ENCODE data around the gene FAM124A.
A peak's percentile ranks its signal among the peaks of the same experiment; 100 is the strongest.

Gene FAM124A

DNA sequence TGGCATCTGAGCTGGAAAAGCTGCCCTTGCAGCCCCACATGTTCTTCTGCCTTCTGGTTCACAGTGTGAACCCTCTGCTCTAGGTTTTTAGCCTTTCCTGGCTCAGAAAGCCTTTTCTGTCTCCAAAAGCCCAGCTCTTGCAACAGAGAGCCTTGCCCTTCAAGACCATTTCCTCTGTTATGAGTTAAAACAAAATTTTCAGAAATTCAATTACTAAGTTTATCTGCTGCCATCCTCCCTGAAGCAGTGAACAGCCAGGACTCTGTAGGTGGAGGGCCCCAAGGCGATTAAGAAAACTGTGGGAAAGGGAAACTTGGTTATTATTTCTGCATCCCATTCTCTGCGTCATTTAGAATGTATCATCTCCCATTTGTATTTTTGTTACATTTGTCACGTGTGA lies 18.8 kb downstream of the FAM124A start:
- TF ChIP-seq, protein P1, sequence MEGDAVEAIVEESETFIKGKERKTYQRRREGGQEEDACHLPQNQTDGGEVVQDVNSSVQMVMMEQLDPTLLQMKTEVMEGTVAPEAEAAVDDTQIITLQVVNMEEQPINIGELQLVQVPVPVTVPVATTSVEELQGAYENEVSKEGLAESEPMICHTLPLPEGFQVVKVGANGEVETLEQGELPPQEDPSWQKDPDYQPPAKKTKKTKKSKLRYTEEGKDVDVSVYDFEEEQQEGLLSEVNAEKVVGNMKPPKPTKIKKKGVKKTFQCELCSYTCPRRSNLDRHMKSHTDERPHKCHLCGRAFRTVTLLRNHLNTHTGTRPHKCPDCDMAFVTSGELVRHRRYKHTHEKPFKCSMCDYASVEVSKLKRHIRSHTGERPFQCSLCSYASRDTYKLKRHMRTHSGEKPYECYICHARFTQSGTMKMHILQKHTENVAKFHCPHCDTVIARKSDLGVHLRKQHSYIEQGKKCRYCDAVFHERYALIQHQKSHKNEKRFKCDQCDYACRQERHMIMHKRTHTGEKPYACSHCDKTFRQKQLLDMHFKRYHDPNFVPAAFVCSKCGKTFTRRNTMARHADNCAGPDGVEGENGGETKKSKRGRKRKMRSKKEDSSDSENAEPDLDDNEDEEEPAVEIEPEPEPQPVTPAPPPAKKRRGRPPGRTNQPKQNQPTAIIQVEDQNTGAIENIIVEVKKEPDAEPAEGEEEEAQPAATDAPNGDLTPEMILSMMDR (conservative IDR thresholded peaks at IDR 0.05; ENCODE audit: low read length): no peak
- no peak for DNase-seq (ENCODE audit: low read depth)
- no peak overlapping the region for H3K4me3 ChIP-seq (ENCODE audit: low read length)

- DNase-seq (ENCODE audit: low read depth): peak; percentile 26
- TF ChIP-seq, protein P1 (conservative IDR thresholded peaks at IDR 0.05; ENCODE audit: low read length): no peak
- no peak overlapping the region for H3K4me3 ChIP-seq (ENCODE audit: low read length)
These were observed 19.5 kb downstream of the FAM124A start for GRCh38 chr13:51241720-51242119.

- TF ChIP-seq, protein P1 (conservative IDR thresholded peaks at IDR 0.05; ENCODE audit: low read length): no peak
- H3K4me3 ChIP-seq (ENCODE audit: low read length): no peak overlapping the region
- DNase-seq (ENCODE audit: low read depth): no peak
These were observed 21.0 kb downstream of the FAM124A start for GRCh38 chr13:51243227-51243626.

DNA sequence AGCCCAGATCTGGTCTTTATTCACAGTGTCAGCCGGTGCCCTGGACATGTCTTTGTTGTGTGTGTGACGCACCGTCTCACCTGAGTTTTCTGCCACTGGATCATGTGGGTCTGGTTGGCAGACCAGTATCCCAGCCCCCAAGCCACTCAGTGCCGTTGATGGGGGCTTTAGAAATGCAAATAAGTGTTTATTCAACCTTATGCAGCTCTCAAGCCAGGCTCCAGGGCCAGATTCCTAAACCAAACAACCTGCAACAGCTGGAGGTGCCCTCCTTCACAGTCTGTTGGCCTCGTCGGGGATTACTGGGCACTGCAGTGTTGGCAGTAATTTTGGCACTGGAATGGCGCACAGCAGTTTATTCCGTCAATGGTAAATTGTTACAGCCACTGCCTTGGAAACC lies 21.6 kb downstream of the FAM124A start:
- DNase-seq (ENCODE audit: low read depth): no peak
- H3K4me3 ChIP-seq (ENCODE audit: low read length): no peak overlapping the region
- TF ChIP-seq, protein P1 (conservative IDR thresholded peaks at IDR 0.05; ENCODE audit: low read length): no peak

DNA sequence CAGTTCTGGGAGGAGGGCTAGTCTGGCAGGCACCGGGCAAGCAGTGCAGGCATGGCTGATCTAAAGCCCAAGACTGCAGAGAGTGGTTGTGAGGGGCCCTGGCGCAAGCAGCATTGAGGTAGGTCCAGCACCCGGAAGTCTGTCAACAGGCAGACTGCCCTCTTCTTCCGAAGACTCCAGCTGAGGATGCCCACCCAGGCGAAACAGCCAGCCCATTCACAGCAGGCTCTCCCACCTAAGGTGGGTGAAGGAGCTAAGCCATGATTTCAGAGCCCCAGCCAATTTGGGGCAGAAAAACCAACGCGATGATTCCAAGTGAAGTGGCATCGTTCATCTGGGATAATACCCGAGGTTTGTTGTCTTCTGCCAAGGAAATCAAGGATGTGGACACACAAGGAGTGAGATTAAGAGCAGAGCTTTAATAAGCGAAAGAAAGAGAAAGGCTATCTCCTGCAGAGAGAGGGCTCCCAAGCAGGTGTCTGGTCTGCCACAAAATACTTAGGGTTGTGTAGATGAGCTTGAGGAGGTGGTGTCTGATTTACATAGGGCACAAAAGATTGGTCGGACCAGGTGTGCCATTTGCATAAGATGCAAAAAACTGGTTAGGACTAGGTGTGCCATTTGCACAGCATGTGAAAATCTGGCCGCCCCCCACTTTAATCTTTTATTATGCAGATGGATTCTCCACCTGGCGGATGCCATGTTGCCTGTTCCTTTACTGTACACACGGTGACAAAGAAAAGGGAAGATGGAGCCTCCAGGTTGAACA lies 22.6 kb downstream of the FAM124A start:
- no peak for DNase-seq (ENCODE audit: low read depth)
- H3K4me3 ChIP-seq (ENCODE audit: low read length): no peak overlapping the region
- TF ChIP-seq, protein P1 (conservative IDR thresholded peaks at IDR 0.05; ENCODE audit: low read length): no peak

DNA sequence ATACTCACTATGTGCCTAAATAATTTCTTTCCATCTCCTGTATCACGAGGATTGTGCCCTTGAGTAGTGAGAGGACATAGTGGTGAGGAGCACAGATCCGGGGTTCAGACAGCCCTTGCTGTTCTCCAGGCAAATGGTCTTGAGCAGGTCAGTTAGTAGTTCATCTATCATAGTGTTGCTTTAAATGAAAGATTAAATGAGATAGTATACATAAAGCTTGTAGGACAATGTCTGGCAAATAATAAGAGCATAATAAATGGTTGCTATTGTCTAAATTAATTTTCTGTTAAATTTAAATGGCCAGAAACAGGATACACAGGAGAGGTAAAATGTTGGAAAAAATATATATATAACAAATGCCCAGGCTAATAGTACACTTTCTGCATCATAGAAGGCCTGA lies 23.4 kb downstream of the FAM124A start:
- DNase-seq (ENCODE audit: low read depth): no peak
- TF ChIP-seq, protein P1 (conservative IDR thresholded peaks at IDR 0.05; ENCODE audit: low read length): no peak
- H3K4me3 ChIP-seq (ENCODE audit: low read length): no peak overlapping the region

GRCh38 chr13:51246025-51246417 lies 23.8 kb downstream of the FAM124A start:
- H3K4me3 ChIP-seq (ENCODE audit: low read length): no peak overlapping the region
- DNase-seq (ENCODE audit: low read depth): no peak
- TF ChIP-seq, protein P1 (conservative IDR thresholded peaks at IDR 0.05; ENCODE audit: low read length): no peak

All from AG10803 (cell line).